SK-N-MC (cell line): ENCODE data around the gene CHD2.

ENCODE experiments used
- EZH2 ChIP-seq: fragments of 200-600 bp; sonication (generic); IDR thresholded peaks from one replicate; pipeline ENCODE4 v1.6.1; 2017; ENCODE audit warnings: antibody characterized with exemption
- FOXP2 ChIP-seq: optimal IDR thresholded peaks from 2 replicates; pipeline ENCODE3; 2011; ENCODE audit warnings: mild to moderate bottlenecking, moderate library complexity; ENCODE audit not compliant: insufficient read depth; ENCODE audit errors: extremely low read length, control extremely low read depth
- POLR2AphosphoS5 ChIP-seq: IDR thresholded peaks from 2 replicates; pipeline ENCODE4 v1.6.1; 2012; ENCODE audit warnings: mild to moderate bottlenecking, low read depth, low read length, borderline replicate concordance

DNA sequence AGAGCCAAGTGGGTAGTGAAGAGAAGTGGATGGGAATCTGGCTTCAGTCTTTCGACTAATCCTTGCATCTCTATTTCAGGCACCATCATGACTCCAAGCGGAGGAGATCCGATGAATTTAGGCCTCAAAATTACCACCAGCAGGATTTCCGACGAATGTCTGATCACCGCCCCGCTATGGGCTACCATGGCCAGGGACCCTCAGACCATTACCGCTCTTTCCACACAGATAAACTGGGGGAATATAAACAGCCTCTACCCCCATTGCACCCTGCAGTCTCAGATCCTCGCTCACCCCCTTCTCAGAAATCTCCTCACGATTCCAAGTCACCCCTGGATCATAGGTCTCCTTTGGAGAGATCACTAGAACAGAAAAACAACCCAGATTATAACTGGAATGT lies 124.2 kb downstream of the CHD2 start:
- TF ChIP-seq POLR2AphosphoS5 (no peak), EZH2 (no peak), FOXP2 (no peak)
